HCT116 (cell line): Measurements from ENCODE around the gene CYRIA.

ENCODE experiments used
- CEBPB ChIP-seq: IDR thresholded peaks from 2 replicates; pipeline ENCODE4 v1.6.1; 2012; ENCODE audit warnings: low read depth
- EZH2 ChIP-seq: fragments of 200-600 bp; sonication (generic); IDR thresholded peaks from 2 replicates; pipeline ENCODE4 v1.6.1; 2017; ENCODE audit warnings: antibody characterized with exemption, mixed run types
- EZH2phosphoT487 ChIP-seq: fragments of 200-600 bp; IDR thresholded peaks from 2 replicates; pipeline ENCODE4 v1.6.1; 2018; ENCODE audit warnings: antibody characterized with exemption, borderline replicate concordance
- FOSL1 ChIP-seq: IDR thresholded peaks from 2 replicates; pipeline ENCODE4 v1.6.1; 2012; ENCODE audit warnings: low read depth
- POLR2A ChIP-seq: IDR thresholded peaks from 2 replicates; pipeline ENCODE4 v1.7.0; 2011; ENCODE audit warnings: borderline replicate concordance; ENCODE audit not compliant: insufficient read depth, insufficient read length; ENCODE audit errors: extremely low read depth
- RAD21 ChIP-seq: IDR thresholded peaks from 2 replicates; pipeline ENCODE4 v1.6.1; 2012; ENCODE audit warnings: low read depth, mild to moderate bottlenecking
- SP1 ChIP-seq: IDR thresholded peaks from 2 replicates; pipeline ENCODE4 v1.6.1; 2012; ENCODE audit warnings: low read depth
- SRF ChIP-seq: IDR thresholded peaks from 2 replicates; pipeline ENCODE4 v1.6.1; 2012; ENCODE audit warnings: low read depth
- ZNF274 ChIP-seq: fragments of 200-500 bp; sonication (Bioruptor generic); IDR thresholded peaks from 2 replicates; pipeline ENCODE4 v1.6.1; 2014; ENCODE audit warnings: mild to moderate bottlenecking, low read depth, low read length, inconsistent platforms
- TF ChIP-seq, protein P1 (sequence below): IDR thresholded peaks from 2 replicates; pipeline ENCODE4 v1.6.1; 2012
- TF ChIP-seq, protein P2 (sequence below), 3 experiments: fragments of 200-600 bp in 1 of 3; sonication (generic) in 1 of 3; IDR thresholded peaks in 2 of 3; conservative IDR thresholded peaks in 1 of 3; 2 replicates each; pipeline ENCODE4 v1.5.1; 2012 to 2017; ENCODE audit warnings: low read depth in 2 of 3, low read length in 2 of 3, antibody characterized with exemption in 1 of 3, borderline replicate concordance in 1 of 3, control low read depth in 1 of 3, mild to moderate bottlenecking in 1 of 3, mixed read lengths in 1 of 3, mixed run types in 1 of 3, moderate library complexity in 1 of 3; ENCODE audit not compliant: insufficient read depth in 1 of 3
- TF ChIP-seq, protein P3 (sequence below): IDR thresholded peaks from 2 replicates; pipeline ENCODE4 v1.6.1; 2012
- TF ChIP-seq, protein P4 (sequence below): IDR thresholded peaks from 2 replicates; pipeline ENCODE4 v1.6.1; 2012; ENCODE audit warnings: low read depth

DNA sequence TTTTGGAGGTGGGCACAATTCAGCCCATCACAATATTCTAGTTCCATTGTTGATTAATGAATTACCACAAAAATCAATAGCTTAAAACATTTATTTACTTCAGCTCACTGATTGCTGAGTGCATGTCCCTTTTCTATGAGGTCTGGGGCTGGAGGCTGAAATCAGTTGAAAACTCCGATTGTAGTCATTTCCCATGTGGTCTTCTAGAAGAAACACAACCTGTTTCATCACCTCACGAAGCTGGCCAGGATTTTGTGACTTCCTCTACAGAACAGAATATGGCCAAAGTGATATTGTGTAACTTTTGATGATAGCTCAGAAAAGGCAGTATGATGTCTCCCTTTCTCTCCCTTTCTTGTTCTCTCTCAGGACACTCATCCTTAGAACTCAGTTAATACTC is 44.1 kb upstream of the CYRIA start:
- TF ChIP-seq EZH2 (no peak), SP1 (no peak), POLR2A (no peak), SRF (no peak), CEBPB (no peak), ZNF274 (no peak), RAD21 (no peak), EZH2phosphoT487 (no peak), FOSL1 (no peak)
- TF ChIP-seq, protein P1, sequence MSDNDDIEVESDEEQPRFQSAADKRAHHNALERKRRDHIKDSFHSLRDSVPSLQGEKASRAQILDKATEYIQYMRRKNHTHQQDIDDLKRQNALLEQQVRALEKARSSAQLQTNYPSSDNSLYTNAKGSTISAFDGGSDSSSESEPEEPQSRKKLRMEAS = no peak
- TF ChIP-seq, protein P2, sequence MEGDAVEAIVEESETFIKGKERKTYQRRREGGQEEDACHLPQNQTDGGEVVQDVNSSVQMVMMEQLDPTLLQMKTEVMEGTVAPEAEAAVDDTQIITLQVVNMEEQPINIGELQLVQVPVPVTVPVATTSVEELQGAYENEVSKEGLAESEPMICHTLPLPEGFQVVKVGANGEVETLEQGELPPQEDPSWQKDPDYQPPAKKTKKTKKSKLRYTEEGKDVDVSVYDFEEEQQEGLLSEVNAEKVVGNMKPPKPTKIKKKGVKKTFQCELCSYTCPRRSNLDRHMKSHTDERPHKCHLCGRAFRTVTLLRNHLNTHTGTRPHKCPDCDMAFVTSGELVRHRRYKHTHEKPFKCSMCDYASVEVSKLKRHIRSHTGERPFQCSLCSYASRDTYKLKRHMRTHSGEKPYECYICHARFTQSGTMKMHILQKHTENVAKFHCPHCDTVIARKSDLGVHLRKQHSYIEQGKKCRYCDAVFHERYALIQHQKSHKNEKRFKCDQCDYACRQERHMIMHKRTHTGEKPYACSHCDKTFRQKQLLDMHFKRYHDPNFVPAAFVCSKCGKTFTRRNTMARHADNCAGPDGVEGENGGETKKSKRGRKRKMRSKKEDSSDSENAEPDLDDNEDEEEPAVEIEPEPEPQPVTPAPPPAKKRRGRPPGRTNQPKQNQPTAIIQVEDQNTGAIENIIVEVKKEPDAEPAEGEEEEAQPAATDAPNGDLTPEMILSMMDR (IDR thresholded peaks at IDR 0.05 in 2 of 3, conservative IDR thresholded peaks at IDR 0.05 in 1 of 3; ENCODE audit: borderline replicate concordance in 1 of 3, insufficient read depth in 1 of 3, low read depth in 2 of 3, low read length in 2 of 3) = no peak
- TF ChIP-seq, protein P3, sequence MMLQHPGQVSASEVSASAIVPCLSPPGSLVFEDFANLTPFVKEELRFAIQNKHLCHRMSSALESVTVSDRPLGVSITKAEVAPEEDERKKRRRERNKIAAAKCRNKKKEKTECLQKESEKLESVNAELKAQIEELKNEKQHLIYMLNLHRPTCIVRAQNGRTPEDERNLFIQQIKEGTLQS = no peak
- TF ChIP-seq, protein P4, sequence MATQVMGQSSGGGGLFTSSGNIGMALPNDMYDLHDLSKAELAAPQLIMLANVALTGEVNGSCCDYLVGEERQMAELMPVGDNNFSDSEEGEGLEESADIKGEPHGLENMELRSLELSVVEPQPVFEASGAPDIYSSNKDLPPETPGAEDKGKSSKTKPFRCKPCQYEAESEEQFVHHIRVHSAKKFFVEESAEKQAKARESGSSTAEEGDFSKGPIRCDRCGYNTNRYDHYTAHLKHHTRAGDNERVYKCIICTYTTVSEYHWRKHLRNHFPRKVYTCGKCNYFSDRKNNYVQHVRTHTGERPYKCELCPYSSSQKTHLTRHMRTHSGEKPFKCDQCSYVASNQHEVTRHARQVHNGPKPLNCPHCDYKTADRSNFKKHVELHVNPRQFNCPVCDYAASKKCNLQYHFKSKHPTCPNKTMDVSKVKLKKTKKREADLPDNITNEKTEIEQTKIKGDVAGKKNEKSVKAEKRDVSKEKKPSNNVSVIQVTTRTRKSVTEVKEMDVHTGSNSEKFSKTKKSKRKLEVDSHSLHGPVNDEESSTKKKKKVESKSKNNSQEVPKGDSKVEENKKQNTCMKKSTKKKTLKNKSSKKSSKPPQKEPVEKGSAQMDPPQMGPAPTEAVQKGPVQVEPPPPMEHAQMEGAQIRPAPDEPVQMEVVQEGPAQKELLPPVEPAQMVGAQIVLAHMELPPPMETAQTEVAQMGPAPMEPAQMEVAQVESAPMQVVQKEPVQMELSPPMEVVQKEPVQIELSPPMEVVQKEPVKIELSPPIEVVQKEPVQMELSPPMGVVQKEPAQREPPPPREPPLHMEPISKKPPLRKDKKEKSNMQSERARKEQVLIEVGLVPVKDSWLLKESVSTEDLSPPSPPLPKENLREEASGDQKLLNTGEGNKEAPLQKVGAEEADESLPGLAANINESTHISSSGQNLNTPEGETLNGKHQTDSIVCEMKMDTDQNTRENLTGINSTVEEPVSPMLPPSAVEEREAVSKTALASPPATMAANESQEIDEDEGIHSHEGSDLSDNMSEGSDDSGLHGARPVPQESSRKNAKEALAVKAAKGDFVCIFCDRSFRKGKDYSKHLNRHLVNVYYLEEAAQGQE = no peak
